Keratinocyte (primary cell): ENCODE data around the gene CLK4.

ENCODE experiments used
- EZH2 ChIP-seq: IDR thresholded peaks from one replicate; pipeline ENCODE4 v1.6.1; 2012; ENCODE audit warnings: inconsistent platforms, mild to moderate bottlenecking, low read length, moderate library complexity
- TF ChIP-seq, protein P1 (sequence below), 3 experiments: IDR thresholded peaks in 1 of 3; conservative IDR thresholded peaks in 1 of 3; optimal IDR thresholded peaks in 1 of 3; 2 replicates in 2 of 3; 3 replicates in 1 of 3; pipeline versions ENCODE3 to v1.5.1; 2011; ENCODE audit warnings: low read length in 3 of 3, mild to moderate bottlenecking in 3 of 3, moderate library complexity in 2 of 3, control low read depth in 1 of 3, inconsistent platforms in 1 of 3; ENCODE audit not compliant: insufficient read depth in 2 of 3; ENCODE audit errors: extremely low read depth in 1 of 3

DNA sequence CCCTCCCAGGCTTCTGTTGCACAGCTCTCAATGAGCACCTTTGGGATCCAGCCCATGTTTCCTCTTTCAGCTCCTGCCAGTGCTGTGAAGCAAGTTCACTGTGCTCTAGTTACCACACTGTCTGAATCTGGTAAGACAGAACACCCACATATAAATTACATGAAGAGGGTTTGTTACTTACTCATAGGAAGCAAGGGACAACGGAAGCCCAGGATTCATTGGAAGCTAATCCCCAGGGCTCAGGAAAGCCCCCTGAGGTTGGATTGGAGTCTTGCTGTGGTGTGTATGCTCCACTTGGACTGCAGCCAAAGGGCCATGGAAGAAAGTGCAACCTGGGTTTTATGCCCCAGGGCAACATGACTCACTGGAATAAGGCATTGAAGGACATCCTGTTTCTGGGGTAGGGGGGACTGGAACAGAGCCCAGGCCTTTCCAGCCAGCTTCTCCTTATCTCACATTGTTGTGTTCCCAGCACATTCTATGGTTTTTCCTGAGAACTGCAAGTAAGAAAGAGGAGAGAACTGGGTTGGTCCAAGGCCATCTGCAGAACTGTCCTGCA, 15.6 kb upstream of the CLK4 start:
- TF ChIP-seq, protein P1, sequence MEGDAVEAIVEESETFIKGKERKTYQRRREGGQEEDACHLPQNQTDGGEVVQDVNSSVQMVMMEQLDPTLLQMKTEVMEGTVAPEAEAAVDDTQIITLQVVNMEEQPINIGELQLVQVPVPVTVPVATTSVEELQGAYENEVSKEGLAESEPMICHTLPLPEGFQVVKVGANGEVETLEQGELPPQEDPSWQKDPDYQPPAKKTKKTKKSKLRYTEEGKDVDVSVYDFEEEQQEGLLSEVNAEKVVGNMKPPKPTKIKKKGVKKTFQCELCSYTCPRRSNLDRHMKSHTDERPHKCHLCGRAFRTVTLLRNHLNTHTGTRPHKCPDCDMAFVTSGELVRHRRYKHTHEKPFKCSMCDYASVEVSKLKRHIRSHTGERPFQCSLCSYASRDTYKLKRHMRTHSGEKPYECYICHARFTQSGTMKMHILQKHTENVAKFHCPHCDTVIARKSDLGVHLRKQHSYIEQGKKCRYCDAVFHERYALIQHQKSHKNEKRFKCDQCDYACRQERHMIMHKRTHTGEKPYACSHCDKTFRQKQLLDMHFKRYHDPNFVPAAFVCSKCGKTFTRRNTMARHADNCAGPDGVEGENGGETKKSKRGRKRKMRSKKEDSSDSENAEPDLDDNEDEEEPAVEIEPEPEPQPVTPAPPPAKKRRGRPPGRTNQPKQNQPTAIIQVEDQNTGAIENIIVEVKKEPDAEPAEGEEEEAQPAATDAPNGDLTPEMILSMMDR (optimal IDR thresholded peaks at IDR 0.05 in 1 of 3, IDR thresholded peaks at IDR 0.05 in 1 of 3, conservative IDR thresholded peaks at IDR 0.05 in 1 of 3; ENCODE audit: extremely low read depth in 1 of 3, insufficient read depth in 2 of 3, low read length in 3 of 3) = no peak
- no peak for TF ChIP-seq EZH2
